Adrenal gland (tissue), 12 donors: ENCODE results near the gene TULP1. TPM values are rescaled to one million over a fixed set of nuclear protein-coding genes. Genes with fewer than 3 reads are reported as not detected.
"Not testable (repeated sequence)": the region's sequence is repeated elsewhere in the genome, so short reads cannot be mapped to it uniquely, and the experiment has no call there.

Source experiments
- DNase-seq, 7 donors: peaks; one replicate each; pipeline ENCODE4 v3.0.0-alpha.2; 2019 to 2020
- H3K27ac ChIP-seq, 5 donors: fragments of 200-600 bp; sonication (generic) in 4 of 5; 1 replicate in 3 of 5; 2 replicates in 2 of 5; pipeline versions ENCODE4 v1.5.1 to v1.8.0; 2016 to 2020; ENCODE audit warnings: mild to moderate bottlenecking in 1 of 5
- H3K27me3 ChIP-seq: fragments of 200-600 bp; 2 replicates; pipeline ENCODE4 v1.8.0; 2021
- H3K36me3 ChIP-seq, 2 donors: fragments of 200-600 bp; replicated peaks in 1 of 2; 1 replicate in 1 of 2; 2 replicates in 1 of 2; pipeline versions ENCODE4 v1.5.1 to v1.8.0; 2018 to 2022
- H3K4me1 ChIP-seq, 2 donors: fragments of 200-600 bp; replicated peaks in 1 of 2; 1 replicate in 1 of 2; 2 replicates in 1 of 2; pipeline versions ENCODE4 v1.5.1 to v1.8.0; 2018 to 2021
- H3K4me3 ChIP-seq, 4 donors: fragments of 200-600 bp; sonication (generic) in 3 of 4; one replicate each; pipeline ENCODE4 v1.5.1; 2016 to 2018
- H3K9me3 ChIP-seq, 3 donors: fragments of 200-600 bp; sonication (generic) in 1 of 3; replicated peaks in 1 of 3; 1 replicate in 2 of 3; 2 replicates in 1 of 3; pipeline versions ENCODE4 v1.5.1 to v1.8.0; 2016 to 2021
- CTCF ChIP-seq, 6 experiments: fragments of 450-650 bp in 4 of 6; fragments of 200-600 bp in 2 of 6; sonication (generic) in 1 of 6; IDR thresholded peaks; 1 replicate in 5 of 6; 2 replicates in 1 of 6; pipeline versions ENCODE4 v1.5.1 to v1.8.0; 2016 to 2021; ENCODE audit warnings: antibody characterized with exemption in 6 of 6, mild to moderate bottlenecking in 2 of 6, moderate library complexity in 1 of 6
- POLR2A ChIP-seq, 2 donors: fragments of 450-650 bp; IDR thresholded peaks; one replicate each; pipeline ENCODE4 v1.6.1; 2017; ENCODE audit warnings: antibody characterized with exemption in 2 of 2, mild to moderate bottlenecking in 2 of 2, moderate library complexity in 1 of 2
- WGBS, 4 donors: extraction: QIAGEN DNeasy Blood & Tissue Kit in 2 of 4; methylation state at CpG; one replicate each; pipeline versions ENCODE4 v1.1.5 to v1.1.7; 2013 to 2017; 5-methylcytosine and 5-hydroxymethylcytosine counted together
- intact Hi-C, 2 donors: fragments of 100-400 bp; cut with DNase I; formaldehyde crosslinking; loops; one replicate each; pipeline versions ENCODE4 v1.14.1 to v1.15.0; 2022 to 2023
- polyA plus RNA-seq, 3 donors: library from polyadenylated mRNA; stranded (reverse); fragments of 200-250 nt in 2 of 3; fragments of 350-450 nt in 1 of 3; fragmentation: Illumina TruSeq in 1 of 3; extraction: RNeasy Lipid Tissue Mini Kit (QIAGEN cat#74804) in 1 of 3; gene quantifications; one replicate each; pipeline ENCODE4 v1.2.3, GENCODE V29; 2013 to 2014
- total RNA-seq, 9 donors: library from RNA; depleted of rRNA in 4 of 9; stranded (reverse); fragments of >200 nt in 4 of 9; fragments of 120-200 nt in 1 of 9; fragmentation: NEBNext Ultra II Directional in 1 of 9; extraction: Animal tissue kit (Norgen Biotek cat#: 25700) in 1 of 9; gene quantifications; one replicate each; pipeline versions ENCODE4 v1.1.0 to v1.2.4, GENCODE V29; 2013 to 2023
- donor health status: healthy with polysubstance abuse.
- donor health status: Bipolar disorder and iron deficiency.
- donor health status: DM: yes; HTN: yes; CAD: no.
- donor health status: DM: no; HTN: no; CAD: no.
- donor health status: DM: no; HTN: no; CAD: no.
- donor health status: DM: yes; HTN: yes; CAD: no.

TULP1 gene
- total and polyA plus RNA-seq, 12 donors: 0.06 to 0.80 (median 0.07) TPM; not detected in 9

- no peak for TF ChIP-seq POLR2A (IDR thresholded peaks at IDR 0.05)
- no peak for TF ChIP-seq CTCF (IDR thresholded peaks at IDR 0.05)
- WGBS, 4 donors: 85 to 95% (median 90%) methylated on average over 2 of the region's 2 CpGs
- no peaks in the 10 kb centered on the region for H3K9me3 ChIP-seq
- intact Hi-C loops: no loop called here
- H3K36me3 ChIP-seq: no peaks in the 10 kb centered on the region
- peak overlapping the region in 1 of 5 donors; percentile 17 for H3K27ac ChIP-seq
- DNase-seq: no peak
- no peaks in the 10 kb centered on the region for H3K27me3 ChIP-seq
- H3K4me3 ChIP-seq: no peak overlapping the region
- H3K4me1 ChIP-seq: no peaks in the 10 kb centered on the region
These were observed 29.1 kb upstream of the TULP1 start for GRCh38 chr6:35541836-35542235.

DNA sequence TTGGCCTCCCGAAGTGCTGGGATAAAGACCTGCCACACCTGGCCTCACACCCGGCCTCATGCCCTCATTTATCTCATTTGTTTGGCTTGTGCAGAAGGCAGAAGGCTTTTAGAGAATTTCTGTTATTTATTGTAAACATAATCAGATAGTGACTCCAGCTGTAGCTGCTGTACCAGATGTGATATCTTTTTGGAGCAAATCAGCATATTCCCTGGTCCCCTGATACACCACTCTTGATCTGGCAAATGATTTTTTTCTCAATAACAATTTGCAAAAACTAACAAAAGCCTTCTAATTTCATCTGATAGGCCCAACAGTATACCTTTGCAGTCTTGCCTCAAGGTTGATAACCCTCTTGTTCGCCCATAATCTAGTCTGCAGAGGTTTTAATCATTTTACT lies 26.5 kb upstream of the TULP1 start:
- no peaks in the 10 kb centered on the region for H3K4me1 ChIP-seq
- H3K36me3 ChIP-seq: no peaks in the 10 kb centered on the region
- intact Hi-C loops: no loop called here
- H3K4me3 ChIP-seq: no peak overlapping the region
- TF ChIP-seq CTCF (IDR thresholded peaks at IDR 0.05) (no peak), POLR2A (IDR thresholded peaks at IDR 0.05) (no peak)
- H3K27me3 ChIP-seq: no peaks in the 10 kb centered on the region
- H3K9me3 ChIP-seq: no peaks in the 10 kb centered on the region
- no peak for DNase-seq
- 72 to 86% (median 83%) methylated on average over 3 of the region's 3 CpGs for WGBS, 4 donors
- no peak overlapping the region for H3K27ac ChIP-seq

DNA sequence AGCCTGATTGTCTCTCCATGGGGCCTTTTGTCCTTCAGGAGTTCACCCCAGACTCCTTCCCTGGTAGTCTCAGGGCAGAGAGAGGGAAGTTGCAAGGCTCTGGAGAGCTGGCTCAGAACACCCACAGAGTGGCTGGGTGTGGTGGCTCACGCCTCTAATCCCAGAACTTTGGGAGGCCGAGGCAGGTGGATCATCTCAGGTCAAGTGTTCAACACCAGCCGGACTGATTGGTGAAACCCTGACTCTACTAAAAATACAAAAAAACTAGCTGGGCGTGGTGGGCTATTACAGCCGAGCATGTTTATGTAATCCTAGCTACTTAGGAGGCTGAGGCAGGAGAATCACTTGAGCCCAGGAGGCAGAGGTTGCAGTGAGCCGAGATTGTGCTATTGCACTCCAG lies 23.2 kb upstream of the TULP1 start:
- intact Hi-C loops, H3K36me3 ChIP-seq, H3K4me1 ChIP-seq, H3K4me3 ChIP-seq, H3K27me3 ChIP-seq, DNase-seq, H3K27ac ChIP-seq, H3K9me3 ChIP-seq: not testable (repeated sequence)
- 79 to 93% (median 84%) methylated on average over 3 to 6 of the region's 6 CpGs for WGBS, 4 donors

- TF ChIP-seq CTCF (IDR thresholded peaks at IDR 0.05) (no peak), POLR2A (IDR thresholded peaks at IDR 0.05) (no peak)
- H3K36me3 ChIP-seq: no peaks in the 10 kb centered on the region
- H3K4me3 ChIP-seq: no peak overlapping the region
- peak in 1 of 7 donors; percentile 57 for DNase-seq
- 39 to 46% (median 45%) methylated on average over 11 of the region's 11 CpGs for WGBS, 4 donors
- intact Hi-C loops: no loop called here
- no peaks in the 10 kb centered on the region for H3K4me1 ChIP-seq
- no peak overlapping the region for H3K27ac ChIP-seq
- no peaks in the 10 kb centered on the region for H3K27me3 ChIP-seq
- H3K9me3 ChIP-seq: no peaks in the 10 kb centered on the region
These were observed 21.9 kb upstream of the TULP1 start for GRCh38 chr6:35534407-35535170.

DNA sequence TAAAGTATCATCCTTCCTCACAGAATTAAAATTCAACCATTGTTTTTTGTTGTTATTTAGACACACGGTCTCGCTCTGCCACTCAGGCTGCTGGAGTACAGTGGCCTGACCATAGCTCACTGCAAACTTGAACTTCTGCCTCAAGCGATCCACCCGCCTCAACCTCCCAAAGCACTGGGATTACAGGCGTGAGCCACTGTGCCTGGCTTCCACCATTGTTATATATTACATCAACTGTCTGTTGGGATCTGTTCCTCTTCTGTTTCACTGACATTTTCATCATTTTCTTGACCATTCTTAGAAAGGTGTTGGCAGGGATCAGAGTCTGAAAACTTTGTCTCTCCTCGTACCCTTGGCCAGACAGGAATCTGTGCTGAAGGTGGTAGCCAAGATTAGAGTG lies 21.3 kb upstream of the TULP1 start:
- Histone ChIP-seq H3K27me3 (no peaks in the 10 kb centered on the region), H3K9me3 (no peaks in the 10 kb centered on the region), H3K4me1 (no peaks in the 10 kb centered on the region), H3K4me3 (no peak overlapping the region), H3K27ac (no peak overlapping the region), H3K36me3 (no peaks in the 10 kb centered on the region)
- TF ChIP-seq CTCF (IDR thresholded peaks at IDR 0.05): no peak
- no peak for TF ChIP-seq POLR2A (IDR thresholded peaks at IDR 0.05)
- no peak for DNase-seq
- 68 to 85% (median 77%) methylated on average over 6 of the region's 6 CpGs for WGBS, 4 donors
- intact Hi-C loops: no loop called here
